ENCODE data around the gene REEP2.
A peak's percentile ranks its signal among the peaks of the same experiment; 100 is the strongest.

Gene REEP2

DNA sequence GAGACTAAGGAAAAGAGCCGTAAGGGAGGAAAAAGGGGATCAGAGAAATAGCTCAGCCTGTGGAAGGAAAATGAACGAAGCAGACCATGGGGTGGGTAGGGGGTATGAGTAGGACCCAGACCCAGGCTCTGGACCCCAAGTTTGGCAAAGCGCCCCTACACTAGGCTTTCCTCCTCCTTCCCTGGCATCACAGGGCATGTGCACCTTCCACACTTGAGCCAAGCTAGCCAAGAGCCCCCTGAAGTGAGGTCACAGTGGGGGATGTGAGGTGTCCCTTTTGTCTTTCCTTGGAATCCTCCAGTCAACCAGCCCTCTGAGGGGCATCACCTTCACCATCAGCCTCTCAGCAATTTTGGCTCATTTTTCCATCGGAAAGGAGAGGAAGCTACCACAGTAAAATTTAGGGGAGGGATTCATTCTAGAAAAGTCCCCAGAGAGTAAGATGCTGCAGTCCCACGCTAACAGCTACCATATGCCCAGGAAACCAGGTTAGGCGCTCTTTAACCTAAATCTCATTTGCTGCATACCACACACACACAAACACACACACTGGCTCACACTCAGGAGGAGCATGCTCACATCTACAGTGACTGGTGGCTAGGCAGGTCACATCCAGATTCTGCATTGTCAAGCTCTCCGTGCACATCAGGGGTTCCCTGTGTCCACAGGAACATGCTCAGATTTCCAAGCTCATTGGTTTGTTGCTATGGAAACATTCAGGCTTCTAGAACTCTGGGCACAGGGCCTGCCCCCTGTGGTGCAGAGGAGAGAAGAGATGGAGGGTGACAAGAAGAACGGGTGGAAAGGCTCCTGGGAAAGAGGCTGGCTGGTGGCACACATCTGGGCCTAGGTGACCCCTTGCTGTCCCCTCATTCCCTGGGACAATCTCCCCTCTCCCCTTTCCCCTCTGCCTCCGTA is 9.9 kb downstream of the REEP2 start:
- DNase-seq = peak; percentile 78

DNA sequence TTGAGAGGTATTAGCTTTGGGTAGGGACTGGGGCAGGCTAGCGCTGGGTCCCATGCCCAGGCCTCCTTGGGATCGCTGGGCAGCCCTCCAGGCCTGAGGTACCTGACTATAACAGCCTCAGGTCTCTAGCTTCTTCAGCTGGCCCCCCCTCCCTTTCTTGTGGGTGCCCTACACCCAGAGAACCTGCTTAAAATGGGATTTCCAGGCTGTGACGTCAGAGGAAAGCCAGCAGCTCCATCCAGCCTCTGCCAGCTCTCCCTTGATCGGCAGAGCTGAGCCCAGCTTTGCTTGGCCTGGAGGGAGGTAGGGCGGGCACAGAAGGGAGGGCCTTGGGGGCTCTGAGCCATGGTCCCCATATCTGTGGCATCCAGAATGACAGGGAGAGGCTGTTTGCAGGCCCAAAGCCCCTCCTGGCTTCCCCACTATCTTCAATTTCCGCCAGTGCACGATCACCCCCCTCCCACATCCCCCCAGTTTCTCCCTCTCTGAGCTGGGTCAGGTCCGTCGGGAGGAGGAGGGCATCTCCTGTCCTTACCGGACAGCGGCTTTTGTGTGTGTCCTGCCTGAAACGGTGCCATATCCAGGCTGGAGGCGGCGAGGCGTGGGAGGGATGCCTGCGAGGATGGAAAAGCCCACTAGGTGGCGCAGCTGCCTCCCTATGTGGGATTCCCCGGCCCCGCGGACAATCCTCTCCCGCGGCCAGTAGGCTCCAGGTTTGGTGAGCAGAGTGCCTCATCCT is 10.8 kb downstream of the REEP2 start:
- peak; percentile 70 for DNase-seq

DNA sequence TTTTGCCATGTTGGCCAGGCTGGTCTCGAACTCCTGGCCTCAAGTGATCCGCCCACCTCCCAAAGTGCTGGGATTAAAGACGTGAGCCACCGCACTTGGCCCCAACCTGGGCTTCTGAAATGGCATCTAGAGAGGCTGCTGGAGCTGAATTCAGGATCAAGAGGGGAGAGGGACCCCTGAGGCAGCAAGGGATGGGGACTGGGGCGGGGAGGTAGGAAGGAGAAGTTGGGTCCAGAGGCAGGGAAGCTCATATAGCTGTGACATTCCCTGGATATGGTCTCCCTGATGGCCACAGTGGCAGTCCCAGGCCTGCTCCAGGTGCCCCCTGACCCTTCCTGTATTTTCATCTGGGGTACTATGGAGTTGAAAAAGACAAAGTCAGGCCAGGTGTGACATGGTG is 12.1 kb downstream of the REEP2 start:
- DNase-seq = no peak

DNA sequence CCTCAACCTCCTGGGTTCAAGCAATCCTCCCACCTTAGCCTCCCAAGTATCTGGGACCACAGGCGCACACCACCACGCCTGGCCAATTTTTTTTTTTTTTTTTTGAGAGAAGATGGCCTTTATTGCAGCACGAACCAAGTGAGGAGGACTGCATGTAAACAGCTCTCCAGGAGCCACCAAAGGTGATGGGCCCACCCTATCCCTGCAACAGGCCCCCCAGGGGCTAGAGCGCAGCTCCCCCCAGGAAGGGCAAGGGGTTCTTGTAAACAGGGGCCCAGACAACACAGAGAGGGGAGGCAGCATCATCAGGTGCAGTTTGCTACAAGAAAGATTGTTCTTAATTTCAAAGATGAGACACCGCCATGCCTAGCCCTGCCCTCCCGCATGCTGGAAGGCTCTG is 13.9 kb downstream of the REEP2 start:
- no peak for DNase-seq

DNA sequence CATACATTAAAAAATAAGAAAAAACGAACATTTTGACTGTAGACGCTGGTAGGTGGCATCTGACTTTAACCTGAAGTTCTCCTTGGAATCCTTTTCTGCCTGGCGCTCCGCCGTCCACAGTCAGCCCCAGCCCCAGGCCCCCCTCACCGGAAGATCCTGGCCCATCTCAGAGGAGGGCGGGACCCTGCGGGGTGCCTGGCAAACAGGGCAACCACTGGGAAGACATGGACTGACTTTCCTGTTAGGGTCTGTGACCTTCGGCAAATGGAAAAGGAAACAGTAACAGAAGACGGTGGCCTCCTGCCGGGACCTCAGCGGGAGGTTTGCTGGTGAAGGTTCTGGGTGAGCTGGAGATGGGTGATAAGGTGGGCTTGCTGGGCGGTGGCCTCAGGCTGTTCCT is 14.7 kb downstream of the REEP2 start:
- no peak for DNase-seq

DNA sequence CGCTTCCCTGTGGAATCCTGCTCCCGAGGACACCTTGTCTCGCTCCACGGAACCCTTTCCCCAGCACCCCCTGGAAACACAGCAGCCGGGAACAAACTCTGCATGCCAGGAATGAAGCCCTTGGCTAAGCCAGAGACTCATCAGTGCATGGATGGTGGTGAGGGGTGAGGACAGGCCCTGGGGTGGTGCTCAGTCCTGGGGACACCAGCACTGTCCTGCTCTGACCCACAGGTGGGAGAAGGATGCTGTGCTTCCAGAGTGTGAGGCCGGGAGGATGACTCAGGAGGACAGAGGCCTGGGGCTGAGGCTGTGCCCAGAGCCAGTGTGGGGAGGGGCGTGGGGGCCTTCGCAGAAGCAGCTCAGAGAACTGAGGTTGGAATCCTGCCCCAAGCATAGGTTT is 15.3 kb downstream of the REEP2 start:
- no peak for DNase-seq

DNA sequence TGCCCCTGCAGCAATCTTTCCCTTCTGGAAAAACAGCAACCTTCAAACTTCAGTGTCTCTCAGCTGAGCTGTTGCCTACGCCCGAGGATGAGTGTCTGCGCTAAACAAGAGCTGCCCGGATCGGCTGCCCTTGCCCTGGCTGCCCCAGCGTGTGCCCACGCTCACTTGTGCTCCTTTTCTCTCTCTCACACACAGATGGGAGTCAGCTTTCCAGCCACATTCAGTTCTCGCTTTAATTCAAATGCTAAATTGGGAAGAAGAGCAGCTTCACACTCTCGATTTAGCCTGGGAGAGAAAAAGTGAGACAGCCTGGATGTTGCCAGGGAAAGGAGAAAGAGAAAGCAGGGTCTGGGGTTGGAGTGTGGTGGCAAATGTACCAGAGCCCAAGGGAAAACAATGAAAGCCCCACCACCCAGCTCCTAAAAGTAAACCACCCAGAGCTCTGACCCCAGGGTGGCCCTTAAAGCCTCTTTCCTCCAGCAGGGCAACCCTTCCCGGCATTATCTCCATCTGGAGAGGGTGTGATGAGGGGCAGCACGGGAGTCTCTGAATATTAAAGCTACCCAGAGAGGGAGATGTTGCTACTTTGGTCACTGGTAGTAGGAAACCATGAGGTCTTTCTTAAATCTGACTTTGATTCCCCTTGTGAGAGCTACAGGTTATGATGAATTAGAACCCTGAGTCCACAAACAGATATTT is 16.5 kb downstream of the REEP2 start:
- DNase-seq = no peak

DNA sequence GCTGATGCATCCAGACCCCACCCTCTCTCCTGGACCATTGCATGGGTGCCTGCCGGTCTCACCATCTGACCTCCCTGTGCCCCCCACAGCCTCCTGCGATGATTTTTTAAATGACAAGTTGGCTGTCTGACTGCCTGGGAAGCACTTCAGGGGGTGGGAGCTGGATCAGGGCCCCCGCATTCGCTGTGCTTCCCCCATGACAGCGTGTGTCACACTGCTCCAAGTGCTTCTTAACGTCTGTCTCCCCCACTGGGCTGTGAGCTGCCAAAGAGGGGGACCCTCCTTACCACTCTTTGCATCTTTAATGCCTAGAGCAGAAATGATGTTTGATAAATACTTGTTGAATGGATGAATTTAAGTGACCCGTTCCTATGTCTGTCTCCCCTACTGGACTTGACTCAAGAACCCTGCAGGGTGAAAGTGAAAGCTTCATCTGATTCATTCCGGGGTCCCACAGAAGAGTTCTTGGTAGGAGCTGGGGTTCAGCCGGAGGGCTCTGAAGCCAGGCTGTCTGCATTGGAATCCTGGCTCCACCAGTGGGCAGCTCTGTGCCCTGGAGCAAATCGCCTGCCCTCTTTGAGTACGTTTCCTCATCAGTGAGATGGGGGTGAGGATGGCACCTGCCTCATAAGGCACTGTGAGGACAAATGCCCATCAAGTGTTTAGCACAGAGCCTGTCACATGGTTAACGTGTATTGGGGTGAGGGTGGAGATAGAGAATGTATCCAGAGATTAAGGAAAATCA is 18.8 kb downstream of the REEP2 start:
- no peak for DNase-seq

DNA sequence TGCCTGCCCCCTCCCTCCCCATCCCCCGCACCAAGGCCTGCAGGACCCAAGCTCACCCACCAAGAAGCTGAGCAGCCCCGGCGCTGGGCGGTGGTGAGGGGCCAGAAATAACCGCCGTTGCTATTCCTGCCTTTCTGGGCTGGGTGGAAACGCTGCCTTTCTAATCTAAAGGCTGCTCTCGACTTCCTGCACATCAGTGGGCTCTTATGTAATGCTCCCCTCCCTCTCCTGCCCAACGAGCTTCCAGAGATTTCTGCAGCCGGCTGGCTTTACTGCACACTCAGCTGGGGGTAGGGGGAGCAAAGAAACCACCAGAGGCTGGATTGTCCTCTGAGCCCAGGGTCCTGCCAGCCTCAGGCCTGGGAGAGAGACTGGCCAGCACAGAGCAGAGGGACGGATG is 19.5 kb downstream of the REEP2 start:
- no peak for DNase-seq

DNA sequence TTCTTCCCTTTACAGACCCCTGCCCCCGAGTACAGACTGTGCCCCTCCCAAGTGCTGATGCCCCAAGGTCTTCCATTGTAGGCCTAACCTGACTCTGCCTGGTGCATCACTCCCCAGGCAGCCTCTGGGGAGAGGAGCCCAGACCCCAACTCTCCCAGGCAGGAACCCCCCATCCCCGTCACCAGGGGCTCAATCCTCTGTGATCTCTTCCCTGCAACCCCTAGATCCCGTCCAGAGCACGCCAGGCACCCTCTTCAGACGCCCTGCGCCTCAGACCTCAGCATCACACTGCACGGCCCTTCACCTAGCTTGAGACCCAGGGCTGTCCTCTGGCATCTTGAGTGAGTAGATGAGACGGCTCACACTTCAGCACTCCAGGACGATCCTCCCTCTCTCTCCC is 20.0 kb downstream of the REEP2 start:
- DNase-seq = no peak

DNA sequence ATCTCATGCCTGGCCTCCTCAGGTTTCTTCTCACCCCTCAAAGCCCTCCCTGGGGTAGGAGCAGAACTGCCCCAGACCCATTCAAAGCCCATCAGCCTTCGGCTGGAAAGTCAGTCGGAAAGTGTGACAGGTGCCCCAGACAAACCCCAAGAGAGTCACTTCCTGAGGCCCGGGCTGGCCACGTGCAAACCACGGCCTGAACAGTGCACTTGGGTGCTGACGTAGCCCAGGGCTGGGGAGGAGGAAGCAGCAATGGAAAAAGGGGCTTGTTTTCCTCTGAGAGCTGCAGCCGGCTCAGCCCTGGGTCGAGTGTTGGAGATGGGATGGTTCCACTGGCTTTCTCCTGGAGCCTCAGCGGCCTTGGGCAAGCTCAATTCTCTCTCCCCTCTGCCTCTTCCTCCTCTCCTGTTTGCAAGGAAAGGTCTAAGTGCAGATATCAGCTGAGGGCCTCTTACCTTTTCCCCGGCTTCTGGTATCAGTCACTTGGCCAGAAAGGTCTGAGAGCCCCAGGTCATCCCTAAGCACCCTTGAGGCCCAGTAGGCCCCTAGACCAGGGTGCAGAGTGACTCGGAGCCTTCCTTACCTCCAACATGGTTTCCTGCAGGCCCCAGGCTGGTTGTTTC is 20.6 kb downstream of the REEP2 start:
- no peak for DNase-seq

DNA sequence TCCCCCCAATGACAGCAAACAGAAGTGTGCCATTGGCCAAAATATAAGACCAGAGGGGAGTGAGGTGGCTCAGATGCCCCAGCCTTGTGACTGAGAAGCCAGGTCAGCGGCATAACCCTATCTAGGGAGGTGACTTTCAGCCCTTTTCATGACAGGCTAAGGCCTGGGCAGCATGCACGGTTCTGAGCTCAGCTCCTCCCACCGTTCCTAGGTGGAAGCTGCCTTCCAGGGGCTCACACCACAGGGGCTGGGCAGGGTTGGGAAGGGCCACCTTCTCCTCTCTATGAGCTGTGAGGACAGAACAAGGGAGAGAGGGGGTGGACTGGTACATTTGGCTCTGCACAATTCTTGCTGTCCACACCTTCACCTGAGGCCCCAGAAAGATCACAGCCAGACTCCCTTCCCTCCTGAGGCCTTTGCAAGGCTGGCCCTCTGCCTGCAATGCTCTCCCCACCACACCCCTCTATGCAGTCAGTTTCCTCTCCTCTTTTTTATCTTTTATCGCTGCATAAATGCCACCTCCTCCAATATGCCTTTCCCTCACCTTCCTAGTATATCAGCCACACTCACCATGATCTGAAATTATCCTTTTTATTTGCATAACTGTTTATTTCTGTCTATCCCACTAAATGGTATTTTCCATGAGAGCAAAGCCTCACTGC is 21.3 kb downstream of the REEP2 start:
- no peak for DNase-seq

DNA sequence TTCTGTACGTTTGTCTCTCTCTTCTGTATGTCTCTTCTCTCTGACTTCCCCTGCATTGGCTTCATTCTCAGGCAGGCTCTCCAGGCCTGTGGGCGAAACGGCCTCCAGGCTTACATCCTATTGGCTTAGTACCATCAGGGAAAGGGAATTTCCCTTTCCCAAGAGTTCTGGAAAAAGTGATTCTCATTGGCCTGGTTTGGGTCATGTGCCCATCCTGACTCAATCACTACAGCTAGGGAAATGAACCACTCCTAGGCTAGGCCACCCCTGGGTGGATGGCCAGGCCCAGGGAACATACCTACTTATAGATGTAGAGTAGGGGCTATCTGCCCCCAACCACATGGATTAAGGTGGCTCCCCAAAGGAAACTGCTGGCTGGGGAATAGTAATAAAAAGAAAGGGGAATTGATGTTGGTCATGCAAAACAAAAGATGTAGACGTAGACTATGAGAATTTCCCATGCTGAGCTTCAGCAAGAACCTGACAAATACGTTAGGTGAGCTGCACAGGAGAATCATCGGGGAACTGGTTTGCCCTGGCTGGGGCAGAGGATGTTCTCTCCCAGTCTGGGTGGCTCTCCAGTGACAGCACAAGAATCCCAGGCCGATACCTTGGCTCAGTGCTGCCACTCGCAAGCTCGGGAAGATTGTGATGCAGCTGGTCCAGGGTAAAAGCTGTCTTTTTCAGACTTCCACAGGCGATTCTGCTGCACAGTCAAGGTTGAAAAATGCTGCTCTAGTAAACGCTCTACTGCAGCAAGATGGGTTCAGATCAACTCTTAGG is 22.7 kb downstream of the REEP2 start:
- DNase-seq = no peak

DNA sequence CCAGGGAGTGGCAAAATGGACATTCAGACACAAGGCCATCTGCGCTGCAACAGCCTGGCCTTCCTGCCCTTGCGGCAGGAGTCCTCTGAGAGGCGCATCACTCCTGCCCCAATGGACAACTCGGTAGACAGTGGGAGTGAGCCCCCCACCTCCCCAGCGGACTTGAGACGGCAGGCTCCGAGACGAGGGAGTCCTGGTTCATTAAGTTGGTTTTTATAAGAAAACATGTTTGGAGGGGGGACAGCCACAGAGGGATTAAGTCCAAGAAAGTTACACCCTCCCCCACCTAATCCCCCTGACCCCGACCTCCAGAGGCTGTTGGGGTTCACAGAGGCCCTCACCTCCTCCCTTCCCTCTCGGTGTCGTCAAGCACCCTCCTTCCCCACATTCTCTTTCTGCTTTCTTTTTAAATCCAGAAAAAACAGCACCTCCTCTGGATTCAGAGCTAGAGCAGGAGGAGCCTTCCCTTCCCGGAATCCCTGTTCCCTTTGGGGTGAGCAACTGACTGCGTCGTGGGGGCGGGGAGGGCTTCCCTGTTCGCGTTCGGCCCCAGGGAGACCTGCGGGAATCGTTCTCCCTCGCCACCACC is 24.7 kb downstream of the REEP2 start:
- no peak for DNase-seq

DNA sequence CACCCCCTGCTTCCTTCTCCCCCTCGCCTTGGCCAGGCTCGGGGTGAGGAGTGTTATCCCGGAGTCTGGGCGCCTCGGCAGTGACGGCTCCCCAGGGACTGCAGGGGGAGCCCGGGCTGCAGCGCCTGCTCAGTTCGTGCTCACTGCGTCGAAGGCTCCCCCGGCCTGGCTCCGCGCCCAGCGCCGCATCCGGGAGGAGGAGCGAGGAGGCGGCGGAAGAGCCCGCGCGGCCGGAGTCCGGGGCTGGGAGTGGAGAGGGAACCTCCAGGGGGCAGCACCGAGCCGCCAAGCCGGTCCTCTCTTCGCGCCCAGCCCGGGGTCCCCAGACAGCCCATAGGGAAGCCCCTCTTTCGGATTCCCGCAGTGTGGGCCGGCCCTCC is 25.1 kb downstream of the REEP2 start:
- peak; percentile 93 for DNase-seq

DNA sequence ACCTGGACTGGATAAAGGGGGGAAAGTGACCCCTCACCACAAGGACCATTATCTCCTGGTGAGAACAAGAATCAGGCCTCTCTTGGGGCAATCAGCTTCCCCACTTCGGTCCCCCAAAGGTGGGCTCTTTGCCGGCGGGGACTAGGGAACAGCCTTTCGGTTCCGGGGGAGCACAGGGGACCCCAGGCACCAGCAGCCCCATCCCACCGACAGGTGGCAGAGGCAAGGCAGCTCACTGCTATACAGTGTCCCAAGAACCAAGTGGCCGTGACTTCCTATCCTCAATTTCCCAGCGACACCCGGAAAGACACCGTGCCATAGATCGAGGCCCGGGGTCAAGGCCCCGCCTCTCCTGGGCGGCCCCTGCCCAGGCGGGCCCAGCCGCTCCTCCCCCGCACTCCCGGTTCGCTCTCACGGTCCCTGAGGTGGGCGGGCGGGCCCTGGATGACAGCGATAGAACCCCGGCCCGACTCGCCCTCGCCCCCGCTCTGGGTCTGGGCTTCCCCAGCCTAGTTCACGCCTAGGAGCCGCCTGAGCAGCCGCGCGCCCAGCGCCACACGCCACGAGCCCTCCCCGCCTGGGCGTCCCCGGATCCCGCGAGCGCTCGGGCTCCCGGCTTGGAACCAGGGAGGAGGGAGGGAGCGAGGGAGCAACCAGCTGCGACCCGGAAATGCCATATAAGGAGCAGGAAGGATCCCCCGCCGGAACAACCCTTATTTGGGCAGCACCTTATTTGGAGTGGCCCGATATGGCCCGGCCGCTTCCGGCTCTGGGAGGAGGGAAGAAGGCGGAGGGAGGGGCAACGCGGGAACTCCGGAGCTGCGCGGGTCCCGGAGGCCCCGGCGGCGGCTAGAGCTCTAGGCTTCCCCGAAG is 25.8 kb downstream of the REEP2 start:
- peak; percentile 97 for DNase-seq

DNA sequence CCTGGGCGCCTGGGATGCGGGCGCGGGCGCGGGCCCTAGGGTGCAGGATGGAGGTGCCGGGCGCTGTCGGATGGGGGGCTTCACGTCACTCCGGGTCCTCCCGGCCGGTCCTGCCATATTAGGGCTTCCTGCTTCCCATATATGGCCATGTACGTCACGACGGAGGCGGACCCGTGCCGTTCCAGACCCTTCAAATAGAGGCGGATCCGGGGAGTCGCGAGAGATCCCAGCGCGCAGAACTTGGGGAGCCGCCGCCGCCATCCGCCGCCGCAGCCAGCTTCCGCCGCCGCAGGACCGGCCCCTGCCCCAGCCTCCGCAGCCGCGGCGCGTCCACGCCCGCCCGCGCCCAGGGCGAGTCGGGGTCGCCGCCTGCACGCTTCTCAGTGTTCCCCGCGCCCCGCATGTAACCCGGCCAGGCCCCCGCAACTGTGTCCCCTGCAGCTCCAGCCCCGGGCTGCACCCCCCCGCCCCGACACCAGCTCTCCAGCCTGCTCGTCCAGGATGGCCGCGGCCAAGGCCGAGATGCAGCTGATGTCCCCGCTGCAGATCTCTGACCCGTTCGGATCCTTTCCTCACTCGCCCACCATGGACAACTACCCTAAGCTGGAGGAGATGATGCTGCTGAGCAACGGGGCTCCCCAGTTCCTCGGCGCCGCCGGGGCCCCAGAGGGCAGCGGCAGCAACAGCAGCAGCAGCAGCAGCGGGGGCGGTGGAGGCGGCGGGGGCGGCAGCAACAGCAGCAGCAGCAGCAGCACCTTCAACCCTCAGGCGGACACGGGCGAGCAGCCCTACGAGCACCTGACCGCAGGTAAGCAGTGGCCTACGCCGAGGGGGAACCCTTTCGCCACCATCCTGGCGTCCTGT is 26.6 kb downstream of the REEP2 start, which contains the start of gene EGR1:
TSS of gene EGR1 (plus strand) at position 219 of the 864 bp plus-strand sequence. CDS start at position 502, 283 bp downstream.
- peak; percentile 91 for DNase-seq

DNA sequence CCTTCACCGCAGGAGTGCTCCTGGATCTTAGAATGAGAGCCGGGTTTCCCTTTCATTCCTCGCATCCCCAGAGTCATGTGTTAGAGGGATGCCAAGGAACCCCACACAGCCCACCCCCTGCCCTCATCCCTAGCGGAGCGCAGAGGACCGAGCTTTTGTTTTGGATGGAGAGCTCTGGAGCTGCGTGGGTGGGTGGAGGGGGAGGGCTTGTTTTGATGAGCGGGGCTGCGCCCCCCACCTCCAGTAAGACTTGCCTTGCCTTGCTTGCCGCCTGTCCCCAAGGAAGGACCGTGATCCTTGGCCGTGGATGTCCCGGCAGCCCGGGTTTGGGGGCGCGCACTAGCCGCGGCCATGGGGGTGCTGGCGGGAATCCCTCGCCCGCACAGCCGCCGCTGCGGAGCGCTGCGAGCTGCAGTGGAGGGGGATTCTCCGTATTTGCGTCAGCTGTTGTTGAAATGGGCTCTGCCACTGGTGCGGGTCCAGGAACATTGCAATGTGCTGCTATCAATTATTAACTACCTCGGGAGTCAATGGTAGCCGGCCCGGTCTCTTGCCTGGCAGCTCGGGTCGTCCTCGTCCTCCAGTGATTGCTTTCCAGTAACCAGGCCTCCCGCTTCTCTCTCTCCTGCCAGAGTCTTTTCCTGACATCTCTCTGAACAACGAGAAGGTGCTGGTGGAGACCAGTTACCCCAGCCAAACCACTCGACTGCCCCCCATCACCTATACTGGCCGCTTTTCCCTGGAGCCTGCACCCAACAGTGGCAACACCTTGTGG is 27.5 kb downstream of the REEP2 start:
- no peak for DNase-seq

Data from NCI-H774 (cell line).